K562 (cell line): ENCODE measurements around the gene MRRF. TPM values are rescaled to one million over a fixed set of nuclear protein-coding genes. Genes with fewer than 3 reads are reported as not detected.

Experiments
- polyA plus RNA-seq, 8 experiments: library from polyadenylated mRNA; depleted of rRNA in 4 of 8; stranded (reverse) in 5 of 8; unstranded in 3 of 8; fragments of >200 nt; fragmentation: Nextera tagmentation in 2 of 8; fragmentation: Illumina TruSeq in 1 of 8; extraction: Ambion mirVana in 2 of 8; extraction: Trizol in 1 of 8; gene quantifications; 2 replicates each; pipeline versions ENCODE4 v1.2.1 to v1.2.3, GENCODE V29; 2011 to 2014; ENCODE audit warnings: inconsistent platforms in 1 of 8, missing spikeins in 1 of 8
- small RNA-seq: library from RNA; depleted of rRNA; stranded (forward); fragments of <200 nt; gene quantifications from one replicate; pipeline ENCODE3, GENCODE V24; 2014
- total RNA-seq, 7 experiments: library from RNA; depleted of rRNA in 6 of 7; stranded (reverse); fragments of >200 nt in 6 of 7; fragmentation: Illumina TruSeq in 2 of 7; extraction: Trizol in 2 of 7; gene quantifications; 2 replicates each; pipeline versions ENCODE4 v1.2.1 to v1.2.3, GENCODE V29; 2011 to 2021; ENCODE audit warnings: low replicate concordance in 1 of 7

Gene MRRF
- total and polyA plus RNA-seq, 9 of the 15 experiments (the other 6 are each of a cell fraction or from before 2014, with no cell fraction given) = 55.0 to 105 (median 81.2) TPM

Small RNA genes lying within 50 kb of the gene (small RNA-seq; reads per million reads assigned to genes)
- not detected for gene AL162424.1

Other genes with a start within 250 kb of the MRRF start
Only the 7 nearest of the 8 such genes appear.
- gene TTLL11, start 171.6 kb upstream of the MRRF start, total RNA-seq (2014; rRNA removed) = 3.0 TPM in 2 replicates
- gene TTLL11, start 171.6 kb upstream of the MRRF start, total RNA-seq (2014; rRNA removed; fragmentation: Illumina TruSeq; extraction: Trizol) = 2.6 and 2.9 TPM in 2 replicates
- gene TTLL11, start 171.6 kb upstream of the MRRF start, total RNA-seq (2015; rRNA removed; fragmentation: Illumina TruSeq; extraction: Trizol) = 2.5 and 3.3 TPM in 2 replicates
- gene TTLL11, start 171.6 kb upstream of the MRRF start, total RNA-seq (2021) = 4.2 and 4.4 TPM in 2 replicates
- 2.0 and 2.7 TPM in 2 replicates for gene TTLL11, start 171.6 kb upstream of the MRRF start, polyA plus RNA-seq (2011; rRNA removed)
- gene TTLL11, start 171.6 kb upstream of the MRRF start, polyA plus RNA-seq (2014; fragmentation: Illumina TruSeq; extraction: Trizol) = 4.2 and 4.3 TPM in 2 replicates
- 1 to 10 TPM in 1 of 2 experiments, under 1 TPM in 1; 0.83 to 1.5 TPM for gene TTLL11, start 171.6 kb upstream of the MRRF start, polyA plus RNA-seq (2014; fragmentation: Nextera tagmentation; extraction: Ambion mirVana)
- 3.7 and 4.3 TPM in 2 replicates for gene TTLL11, start 171.6 kb upstream of the MRRF start, polyA plus RNA-seq (2014; rRNA removed)
- gene NDUFA8, start 105.1 kb upstream of the MRRF start, total RNA-seq (2014; rRNA removed) = 105 and 115 TPM in 2 replicates
- 105 and 114 TPM in 2 replicates for gene NDUFA8, start 105.1 kb upstream of the MRRF start, total RNA-seq (2014; rRNA removed; fragmentation: Illumina TruSeq; extraction: Trizol)
- 122 and 133 TPM in 2 replicates for gene NDUFA8, start 105.1 kb upstream of the MRRF start, total RNA-seq (2015; rRNA removed; fragmentation: Illumina TruSeq; extraction: Trizol)
- 126 and 134 TPM in 2 replicates for gene NDUFA8, start 105.1 kb upstream of the MRRF start, total RNA-seq (2021)
- 135 and 165 TPM in 2 replicates for gene NDUFA8, start 105.1 kb upstream of the MRRF start, polyA plus RNA-seq (2011; rRNA removed)
- gene NDUFA8, start 105.1 kb upstream of the MRRF start, polyA plus RNA-seq (2014; fragmentation: Illumina TruSeq; extraction: Trizol) = 198 and 204 TPM in 2 replicates
- gene NDUFA8, start 105.1 kb upstream of the MRRF start, polyA plus RNA-seq (2014; fragmentation: Nextera tagmentation; extraction: Ambion mirVana) = 100 to 1,000 TPM; 126 to 189 TPM
- gene NDUFA8, start 105.1 kb upstream of the MRRF start, polyA plus RNA-seq (2014; rRNA removed) = 194 and 212 TPM in 2 replicates
- not detected in 2 replicates for gene MORN5, start 105.0 kb upstream of the MRRF start, total RNA-seq (2014; rRNA removed)
- not detected in 2 replicates for gene MORN5, start 105.0 kb upstream of the MRRF start, total RNA-seq (2014; rRNA removed; fragmentation: Illumina TruSeq; extraction: Trizol)
- not detected in 2 replicates for gene MORN5, start 105.0 kb upstream of the MRRF start, total RNA-seq (2015; rRNA removed; fragmentation: Illumina TruSeq; extraction: Trizol)
- not detected in 2 replicates for gene MORN5, start 105.0 kb upstream of the MRRF start, total RNA-seq (2021)
- gene MORN5, start 105.0 kb upstream of the MRRF start, polyA plus RNA-seq (2011; rRNA removed) = not detected in 2 replicates
- gene MORN5, start 105.0 kb upstream of the MRRF start, polyA plus RNA-seq (2014; fragmentation: Illumina TruSeq; extraction: Trizol) = not detected in 2 replicates
- not detected for gene MORN5, start 105.0 kb upstream of the MRRF start, polyA plus RNA-seq (2014; fragmentation: Nextera tagmentation; extraction: Ambion mirVana)
- gene MORN5, start 105.0 kb upstream of the MRRF start, polyA plus RNA-seq (2014; rRNA removed) = not detected in 2 replicates
- gene LHX6, start 35.9 kb upstream of the MRRF start, total RNA-seq (2014; rRNA removed) = 16.3 and 23.8 TPM in 2 replicates
- 5.1 and 5.4 TPM in 2 replicates for gene LHX6, start 35.9 kb upstream of the MRRF start, total RNA-seq (2014; rRNA removed; fragmentation: Illumina TruSeq; extraction: Trizol)
- gene LHX6, start 35.9 kb upstream of the MRRF start, total RNA-seq (2015; rRNA removed; fragmentation: Illumina TruSeq; extraction: Trizol) = 7.1 and 8.3 TPM in 2 replicates
- 13.4 and 14.0 TPM in 2 replicates for gene LHX6, start 35.9 kb upstream of the MRRF start, total RNA-seq (2021)
- 7.9 and 9.4 TPM in 2 replicates for gene LHX6, start 35.9 kb upstream of the MRRF start, polyA plus RNA-seq (2011; rRNA removed)
- gene LHX6, start 35.9 kb upstream of the MRRF start, polyA plus RNA-seq (2014; fragmentation: Illumina TruSeq; extraction: Trizol) = 9.5 and 14.8 TPM in 2 replicates
- 1 to 10 TPM; 2.8 to 3.4 TPM for gene LHX6, start 35.9 kb upstream of the MRRF start, polyA plus RNA-seq (2014; fragmentation: Nextera tagmentation; extraction: Ambion mirVana)
- gene LHX6, start 35.9 kb upstream of the MRRF start, polyA plus RNA-seq (2014; rRNA removed) = 12.0 and 20.9 TPM in 2 replicates
- 7.4 and 7.9 TPM in 2 replicates for gene RBM18, start within 50 bp of the MRRF start, total RNA-seq (2014; rRNA removed)
- gene RBM18, start within 50 bp of the MRRF start, total RNA-seq (2014; rRNA removed; fragmentation: Illumina TruSeq; extraction: Trizol) = 24.5 and 25.2 TPM in 2 replicates
- gene RBM18, start within 50 bp of the MRRF start, total RNA-seq (2015; rRNA removed; fragmentation: Illumina TruSeq; extraction: Trizol) = 14.6 and 16.3 TPM in 2 replicates
- 34.0 and 36.4 TPM in 2 replicates for gene RBM18, start within 50 bp of the MRRF start, total RNA-seq (2021)
- 46.5 and 61.7 TPM in 2 replicates for gene RBM18, start within 50 bp of the MRRF start, polyA plus RNA-seq (2011; rRNA removed)
- 39.6 and 41.8 TPM in 2 replicates for gene RBM18, start within 50 bp of the MRRF start, polyA plus RNA-seq (2014; fragmentation: Illumina TruSeq; extraction: Trizol)
- 10 to 100 TPM; 84.1 to 86.3 TPM for gene RBM18, start within 50 bp of the MRRF start, polyA plus RNA-seq (2014; fragmentation: Nextera tagmentation; extraction: Ambion mirVana)
- gene RBM18, start within 50 bp of the MRRF start, polyA plus RNA-seq (2014; rRNA removed) = 20.0 and 26.5 TPM in 2 replicates
- 4.9 and 5.3 TPM in 2 replicates for gene PTGS1, start 106.1 kb downstream of the MRRF start, total RNA-seq (2014; rRNA removed)
- 3.4 and 3.6 TPM in 2 replicates for gene PTGS1, start 106.1 kb downstream of the MRRF start, total RNA-seq (2014; rRNA removed; fragmentation: Illumina TruSeq; extraction: Trizol)
- gene PTGS1, start 106.1 kb downstream of the MRRF start, total RNA-seq (2015; rRNA removed; fragmentation: Illumina TruSeq; extraction: Trizol) = 3.8 and 4.5 TPM in 2 replicates
- 7.2 and 9.1 TPM in 2 replicates for gene PTGS1, start 106.1 kb downstream of the MRRF start, total RNA-seq (2021)
- 5.2 and 12.9 TPM in 2 replicates for gene PTGS1, start 106.1 kb downstream of the MRRF start, polyA plus RNA-seq (2011; rRNA removed)
- gene PTGS1, start 106.1 kb downstream of the MRRF start, polyA plus RNA-seq (2014; fragmentation: Illumina TruSeq; extraction: Trizol) = 7.2 and 7.5 TPM in 2 replicates
- 1 to 10 TPM; 3.7 to 8.2 TPM for gene PTGS1, start 106.1 kb downstream of the MRRF start, polyA plus RNA-seq (2014; fragmentation: Nextera tagmentation; extraction: Ambion mirVana)
- gene PTGS1, start 106.1 kb downstream of the MRRF start, polyA plus RNA-seq (2014; rRNA removed) = 4.0 and 5.8 TPM in 2 replicates
- gene OR1J1, start 213.0 kb downstream of the MRRF start, total RNA-seq (2014; rRNA removed) = not detected in 2 replicates
- not detected in 2 replicates for gene OR1J1, start 213.0 kb downstream of the MRRF start, total RNA-seq (2014; rRNA removed; fragmentation: Illumina TruSeq; extraction: Trizol)
- gene OR1J1, start 213.0 kb downstream of the MRRF start, total RNA-seq (2015; rRNA removed; fragmentation: Illumina TruSeq; extraction: Trizol) = not detected in 2 replicates
- gene OR1J1, start 213.0 kb downstream of the MRRF start, total RNA-seq (2021) = not detected in 2 replicates
- gene OR1J1, start 213.0 kb downstream of the MRRF start, polyA plus RNA-seq (2011; rRNA removed) = not detected in 2 replicates
- gene OR1J1, start 213.0 kb downstream of the MRRF start, polyA plus RNA-seq (2014; fragmentation: Illumina TruSeq; extraction: Trizol) = not detected in 2 replicates
- not detected for gene OR1J1, start 213.0 kb downstream of the MRRF start, polyA plus RNA-seq (2014; fragmentation: Nextera tagmentation; extraction: Ambion mirVana)
- not detected in 2 replicates for gene OR1J1, start 213.0 kb downstream of the MRRF start, polyA plus RNA-seq (2014; rRNA removed)